ENCODE measurements around the gene ASB10.

Gene ASB10

GRCh38 chr7:151187409-151188251 lies 580 bp upstream of the ASB10 start:
- DNase-seq: no peak

- no peak for DNase-seq
Observed at GRCh38 chr7:151185762-151186639, 1.0 kb downstream of the ASB10 start.

- DNase-seq: no peak
Observed at GRCh38 chr7:151181011-151181431, 6.0 kb downstream of the ASB10 start.

GRCh38 chr7:151179946-151180345 lies 7.1 kb downstream of the ASB10 start:
- DNase-seq: no peak

GRCh38 chr7:151179287-151179860 lies 7.7 kb downstream of the ASB10 start:
- no peak for DNase-seq

GRCh38 chr7:151178831-151179230 lies 8.2 kb downstream of the ASB10 start:
- no peak for DNase-seq

- DNase-seq: no peak
Observed at GRCh38 chr7:151178236-151178635, 8.8 kb downstream of the ASB10 start.

- DNase-seq: no peak
Observed at GRCh38 chr7:151177310-151177709, 9.7 kb downstream of the ASB10 start.

GRCh38 chr7:151176401-151176800 lies 10.6 kb downstream of the ASB10 start:
- no peak for DNase-seq

GRCh38 chr7:151175793-151176311 lies 11.2 kb downstream of the ASB10 start:
- DNase-seq: no peak

GRCh38 chr7:151175047-151175792 lies 11.8 kb downstream of the ASB10 start:
- no peak for DNase-seq

- DNase-seq: peak; percentile 35
Observed at GRCh38 chr7:151174246-151175046, 12.6 kb downstream of the ASB10 start.

GRCh38 chr7:151173386-151174245 lies 13.4 kb downstream of the ASB10 start:
- no peak for DNase-seq

GRCh38 chr7:151172273-151173141 lies 14.5 kb downstream of the ASB10 start:
- DNase-seq: peak; percentile 76

GRCh38 chr7:151168787-151169162 lies 18.3 kb downstream of the ASB10 start:
- no peak for DNase-seq

- DNase-seq: peak; percentile 52
Observed at GRCh38 chr7:151168003-151168786, 18.9 kb downstream of the ASB10 start.

- DNase-seq: no peak
Observed at GRCh38 chr7:151167197-151167961, 19.7 kb downstream of the ASB10 start, which contains the start of gene GBX1. Gene GBX1 (minus strand): TSS chr7:151167694. CDS start chr7:151167548, 146 bp downstream.

Data from stimulated activated CD4-positive, alpha-beta T cell treated with anti-CD3 and anti-CD28 coated beads, Interleukin-1b, Interleukin-23, amount 100 ng/mL, for 48 hours (primary cell).